ENCODE data around the gene ZNF500.

- TF ChIP-seq CTCF (conservative IDR thresholded peaks at IDR 0.05; ENCODE audit: low read depth, low read length) (no peak), EZH2 (IDR thresholded peaks at IDR 0.05; ENCODE audit: low read length, unreplicated experiment) (no peak), EZH2phosphoT487 (IDR thresholded peaks at IDR 0.05; ENCODE audit: borderline replicate concordance, low read length) (no peak)
Measured at GRCh38 chr16:4713663-4714501, 53.1 kb downstream of the ZNF500 start.
